ENCODE data around the gene TRIM63.

Gene TRIM63

GRCh38 chr1:26084091-26084561 lies 16.7 kb upstream of the TRIM63 start:
- no peak for DNase-seq

DNA sequence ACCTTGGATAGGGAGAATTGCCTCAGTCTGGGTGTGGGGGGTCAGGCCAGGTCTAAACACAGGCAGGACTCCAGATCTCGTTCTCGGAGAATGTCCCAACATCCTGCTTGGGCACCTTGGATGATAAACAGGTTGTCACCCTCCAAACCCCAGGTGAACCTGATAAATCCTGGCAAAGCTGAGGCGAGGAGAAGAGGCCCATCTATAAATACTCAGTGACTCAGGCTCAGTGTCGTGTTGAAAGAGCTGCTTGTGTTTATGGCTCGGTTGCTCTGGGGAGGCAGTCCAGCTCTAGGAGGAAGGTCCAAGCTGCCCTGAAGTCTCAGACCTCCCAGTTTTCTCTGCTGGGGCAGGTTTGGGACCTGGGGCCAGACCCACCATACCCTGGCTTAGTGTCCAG lies 15.8 kb upstream of the TRIM63 start:
- no peak for DNase-seq

DNA sequence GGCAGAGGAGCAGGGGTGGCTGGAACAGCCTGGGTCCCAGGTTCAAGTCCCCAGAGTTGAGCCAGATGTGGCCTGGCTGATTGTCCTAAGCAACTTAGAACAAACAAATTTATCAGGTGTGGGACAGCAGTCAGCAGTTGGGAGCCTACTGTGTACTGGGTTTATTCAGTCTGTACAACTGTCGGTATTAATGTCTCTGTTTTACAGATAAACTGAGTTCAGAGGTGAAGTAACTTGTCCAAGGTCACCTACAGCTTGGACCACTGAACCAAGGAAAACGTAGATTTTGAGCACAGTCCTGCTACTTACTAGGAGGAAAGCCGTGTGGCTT lies 14.6 kb upstream of the TRIM63 start:
- no peak for DNase-seq

DNA sequence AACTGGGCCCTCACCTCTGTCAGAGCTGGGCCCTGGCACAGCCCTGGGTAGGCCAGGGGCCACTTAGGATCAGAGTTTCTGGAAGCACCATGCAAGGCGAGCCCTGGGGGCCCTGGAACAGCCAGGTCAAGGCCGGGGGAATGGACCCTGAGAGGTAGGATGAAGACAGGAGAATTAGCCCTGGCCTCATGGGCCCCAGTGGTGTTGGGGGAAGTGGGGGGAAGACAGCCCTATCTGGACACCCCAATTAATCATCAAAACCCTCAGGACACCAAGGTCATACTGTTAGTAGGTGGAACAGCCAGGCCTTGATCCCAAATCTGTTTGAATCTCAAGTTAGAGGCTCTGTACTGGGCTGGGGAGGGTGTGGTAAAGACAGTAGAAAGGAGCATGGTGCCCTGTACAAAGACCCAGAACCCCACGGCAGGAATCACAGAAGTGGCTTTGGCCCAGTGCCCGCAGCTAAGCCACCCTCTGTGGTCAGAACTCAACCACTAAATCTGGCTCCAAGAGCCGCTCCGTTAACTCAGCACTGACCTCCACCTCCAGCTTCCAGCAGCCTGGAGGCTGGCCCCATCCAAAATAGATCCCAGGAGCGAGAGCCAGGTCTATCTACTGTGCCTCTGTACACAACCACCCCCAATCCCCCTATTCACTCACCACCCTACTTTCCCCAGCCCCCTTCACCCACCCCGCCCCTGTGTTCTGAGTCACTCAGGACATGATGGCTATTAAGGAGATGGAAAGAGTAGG lies 14.0 kb upstream of the TRIM63 start:
- no peak for DNase-seq

DNA sequence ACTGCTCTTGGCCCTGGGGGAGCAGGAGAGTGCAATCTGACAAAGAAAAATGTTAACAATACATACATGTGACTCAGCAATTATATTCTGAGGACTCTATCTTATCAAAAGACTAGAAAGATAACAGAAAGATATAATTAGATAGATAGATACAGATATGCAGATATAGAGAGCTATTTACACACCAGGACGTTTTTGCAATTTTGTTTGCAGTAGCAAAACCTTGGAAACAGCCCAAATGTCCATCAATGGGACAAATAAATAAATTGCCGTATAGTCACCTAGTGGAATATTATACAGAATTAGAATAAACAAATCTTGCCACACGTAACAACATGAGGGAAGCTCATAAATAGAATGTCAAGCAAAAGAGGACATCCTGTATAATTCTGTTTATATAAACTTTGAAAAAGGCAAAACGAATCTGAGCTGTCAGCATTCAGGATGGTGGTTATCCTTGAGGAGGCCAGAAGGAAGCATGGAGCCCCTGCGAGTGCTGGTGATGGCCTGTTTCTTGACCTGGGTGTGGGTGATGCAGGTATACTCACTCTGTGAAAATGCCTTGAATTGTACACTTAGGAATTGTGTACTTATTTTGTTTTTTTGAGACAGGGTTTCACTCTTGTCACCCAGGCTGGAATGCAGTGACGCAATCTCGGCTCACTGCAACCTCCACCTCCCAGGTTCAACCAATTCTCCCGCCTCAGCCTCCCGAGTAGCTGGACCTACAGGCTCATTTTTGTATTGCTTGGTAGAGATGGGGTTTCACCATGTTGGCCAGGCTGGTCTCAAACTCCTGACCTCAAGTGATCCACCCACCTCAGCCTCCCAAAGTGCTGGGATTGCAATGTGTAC lies 12.8 kb upstream of the TRIM63 start:
- DNase-seq = no peak

DNA sequence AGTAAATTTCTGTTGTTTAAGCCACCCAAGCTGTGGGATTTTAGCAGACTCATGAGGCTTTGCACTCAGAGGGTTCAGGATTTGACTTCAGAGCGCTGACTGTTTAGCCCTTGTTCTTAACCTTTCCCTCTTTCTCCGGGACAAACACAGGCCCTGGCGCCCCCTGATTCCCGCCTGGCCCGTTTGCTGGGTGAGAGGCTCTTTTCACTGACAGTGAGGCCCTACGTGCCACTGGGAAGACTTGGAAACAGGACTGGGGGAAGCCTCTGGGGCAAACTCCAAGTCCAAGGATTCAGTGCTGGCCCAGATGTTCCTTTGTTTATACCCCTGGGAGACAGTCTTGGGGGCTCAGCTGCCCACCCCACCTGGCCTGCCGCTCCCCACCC lies 11.7 kb upstream of the TRIM63 start:
- no peak for DNase-seq

DNA sequence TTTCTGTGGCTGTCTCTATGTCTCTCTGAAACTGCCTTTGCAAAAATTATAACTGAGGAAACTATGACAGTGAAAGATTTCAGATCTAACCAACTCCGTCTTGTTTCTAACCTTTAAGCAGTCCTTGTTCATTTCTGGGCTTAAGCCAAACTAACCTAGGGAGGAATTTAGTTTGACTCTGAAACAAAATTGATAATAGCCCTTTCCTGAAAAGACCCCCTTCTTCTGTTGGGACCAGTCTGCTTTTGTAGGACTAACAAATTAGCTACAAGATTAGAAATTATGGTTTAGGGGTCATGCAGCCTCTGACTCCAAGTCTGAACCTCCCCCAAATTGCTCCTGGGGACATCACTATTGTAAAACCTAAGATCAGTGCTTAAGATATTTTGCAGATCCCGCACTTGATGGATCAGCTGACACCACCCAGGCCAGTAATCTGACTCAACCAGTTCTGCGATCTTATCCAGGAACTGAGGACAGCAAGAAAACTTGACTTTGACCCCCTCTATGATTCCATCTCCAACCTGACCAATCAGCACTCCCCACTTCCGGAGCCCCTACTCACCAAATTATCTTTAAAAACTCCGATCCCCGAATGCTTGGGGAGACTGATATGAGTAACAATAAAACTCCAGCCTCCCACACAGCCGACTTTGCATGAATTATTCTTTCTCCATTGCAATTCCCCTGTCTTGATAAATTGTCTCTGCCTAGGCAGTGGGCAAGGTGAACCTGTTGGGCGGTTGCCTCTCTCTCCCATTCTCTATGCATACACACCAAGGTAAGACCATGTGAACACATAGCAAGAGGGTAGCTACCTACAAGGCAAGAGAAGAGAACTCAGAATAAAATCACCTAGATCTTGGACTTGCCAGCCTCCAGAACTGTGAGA lies 11.1 kb upstream of the TRIM63 start:
- DNase-seq = no peak

DNA sequence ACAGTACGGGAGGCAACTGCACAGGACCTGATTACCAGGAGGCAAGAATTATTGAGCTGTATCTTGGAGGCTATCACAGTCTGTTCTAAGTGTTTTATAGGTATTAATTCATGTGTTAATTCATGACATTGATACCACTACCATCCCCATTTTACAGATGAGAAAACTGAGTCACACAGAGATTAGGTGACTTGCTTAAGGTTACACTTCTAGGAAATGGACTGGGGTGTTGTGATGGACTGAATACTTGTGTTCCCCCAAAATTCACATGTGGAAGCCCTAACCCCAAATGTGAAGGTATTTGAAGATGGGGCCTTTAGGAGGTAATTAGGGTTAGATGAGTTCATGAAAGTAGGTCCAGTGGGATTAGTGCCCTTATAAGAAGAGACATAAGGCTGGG lies 10.1 kb upstream of the TRIM63 start:
- no peak for DNase-seq

GRCh38 chr1:26075421-26076144 lies 8.2 kb upstream of the TRIM63 start:
- no peak for DNase-seq

GRCh38 chr1:26072305-26072704 lies 4.9 kb upstream of the TRIM63 start:
- DNase-seq = no peak

DNA sequence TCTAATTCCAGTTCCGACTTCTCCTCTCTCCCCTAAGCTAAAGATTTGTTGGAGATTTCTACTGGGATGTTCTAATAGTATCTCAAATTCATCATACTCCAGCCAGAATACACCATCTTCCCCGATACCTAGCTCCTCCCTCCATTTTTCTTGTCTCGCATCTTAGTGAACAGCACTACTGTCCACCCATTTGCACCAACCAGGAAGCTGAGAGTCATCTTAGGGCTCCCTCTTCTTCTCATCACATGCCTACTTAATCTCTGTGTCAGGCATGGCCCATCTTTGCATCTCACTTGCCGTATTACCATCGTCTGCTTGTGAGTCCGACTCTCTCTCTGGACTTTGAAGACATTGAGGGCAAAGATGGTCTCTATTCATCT lies 3.5 kb upstream of the TRIM63 start:
- no peak for DNase-seq

- DNase-seq = no peak
Measured at GRCh38 chr1:26070296-26070962, 3.0 kb upstream of the TRIM63 start.

DNA sequence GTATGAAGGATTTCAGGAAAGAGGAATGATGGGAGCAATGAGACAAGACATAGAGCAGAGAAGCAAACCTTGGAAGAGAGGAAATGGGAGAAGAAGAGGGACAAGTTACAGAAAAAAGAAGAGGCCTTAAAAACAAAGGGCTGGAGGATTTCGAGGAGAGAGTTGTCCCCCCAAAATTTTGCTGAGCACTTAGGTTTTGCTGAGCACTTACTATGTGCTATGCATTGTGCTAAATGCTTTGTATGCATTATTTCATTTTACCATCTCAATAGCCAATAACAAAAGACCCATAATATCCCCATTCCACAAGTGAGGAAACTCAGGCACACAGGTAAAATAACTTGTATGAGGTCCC lies 2.5 kb upstream of the TRIM63 start:
- DNase-seq = no peak

GRCh38 chr1:26066857-26067256 lies 573 bp downstream of the TRIM63 start:
- no peak for DNase-seq

DNA sequence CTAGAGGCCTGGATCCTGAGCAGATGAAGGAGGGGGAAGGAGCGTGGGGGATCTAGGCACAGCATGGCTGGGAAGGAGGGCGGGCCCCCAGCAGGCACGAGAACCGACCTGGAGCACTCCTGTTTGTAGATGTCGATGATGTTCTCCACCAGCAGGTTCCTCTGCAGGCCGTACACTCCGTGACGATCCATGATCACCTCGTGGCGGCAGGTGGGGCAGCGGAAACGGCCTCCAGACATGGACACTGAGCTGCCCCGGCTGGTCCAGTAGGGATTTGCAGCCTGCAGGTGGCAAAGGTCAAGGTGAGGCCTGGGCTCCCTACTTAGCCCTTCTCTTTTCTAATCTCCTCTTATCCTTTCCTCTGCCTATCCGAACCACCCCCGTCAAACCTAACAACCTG lies 1.3 kb downstream of the TRIM63 start:
- DNase-seq = no peak

GRCh38 chr1:26064553-26064952 lies 2.9 kb downstream of the TRIM63 start:
- DNase-seq = no peak

- no peak for DNase-seq
Measured at GRCh38 chr1:26060832-26061574, 6.4 kb downstream of the TRIM63 start.

DNA sequence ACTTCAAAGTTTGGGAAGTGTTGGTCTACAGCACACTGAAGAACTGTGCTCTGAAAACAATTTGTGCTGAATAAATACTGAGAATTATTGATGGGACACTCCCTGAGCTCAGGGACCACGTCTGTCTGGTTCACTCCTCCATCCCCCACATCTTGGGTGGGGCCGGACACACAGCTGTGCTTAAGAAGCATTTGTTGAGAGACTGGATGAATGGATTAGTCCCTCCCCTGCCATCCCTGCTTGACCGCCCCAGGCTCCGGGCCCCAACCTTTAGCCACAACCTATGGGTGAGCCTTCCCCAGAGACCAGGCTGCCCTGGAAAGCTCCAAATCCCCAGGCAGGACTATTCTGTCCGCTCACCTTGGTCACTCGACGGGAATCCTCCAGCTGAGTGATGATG lies 7.5 kb downstream of the TRIM63 start:
- DNase-seq = no peak

DNA sequence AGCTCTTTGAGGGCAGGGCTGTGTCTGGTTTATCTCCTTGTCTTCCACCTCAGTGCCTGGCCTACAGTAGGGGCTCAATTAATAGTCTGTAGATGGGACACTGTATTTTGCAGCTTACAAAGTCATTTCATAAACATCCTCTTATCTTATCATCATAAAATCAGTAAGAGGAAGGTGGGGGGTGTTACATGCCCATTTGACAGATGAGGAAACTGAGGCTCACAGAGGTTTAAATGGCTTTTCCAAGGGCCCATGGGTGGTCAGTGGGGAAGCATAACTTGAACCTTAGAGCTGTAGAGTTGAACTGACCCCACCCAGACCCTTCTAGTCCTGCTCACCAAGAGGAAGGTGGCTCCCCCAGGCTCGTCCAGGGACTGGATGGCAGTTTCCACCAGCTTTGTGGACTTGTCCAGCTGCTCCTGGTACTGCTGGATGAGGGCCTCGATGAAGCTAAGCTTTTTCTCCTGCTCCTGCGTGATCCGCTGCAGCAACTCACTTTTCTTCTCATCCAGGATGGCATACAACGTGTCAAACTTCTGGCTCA lies 9.3 kb downstream of the TRIM63 start:
- DNase-seq = no peak

DNA sequence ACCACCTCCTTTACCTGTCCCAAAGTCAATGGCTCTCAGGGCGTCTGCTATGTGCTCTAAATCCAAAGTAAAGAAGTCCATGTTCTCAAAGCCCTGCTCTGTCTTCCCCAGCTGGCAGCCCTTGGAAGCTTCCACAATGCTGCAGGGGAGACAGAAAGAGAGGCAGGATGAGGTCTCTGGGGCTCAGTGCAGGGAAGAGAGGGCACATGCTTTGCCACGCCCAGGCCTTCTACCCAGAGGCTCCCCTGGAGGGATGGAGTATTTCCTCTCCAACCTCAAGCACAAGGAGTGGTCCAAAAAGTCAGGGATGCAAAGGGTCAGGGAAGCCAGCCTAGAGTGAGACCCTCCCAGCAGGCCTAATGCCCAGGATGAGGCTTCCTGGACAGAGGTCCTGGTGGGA lies 10.2 kb downstream of the TRIM63 start:
- no peak for DNase-seq

DNA sequence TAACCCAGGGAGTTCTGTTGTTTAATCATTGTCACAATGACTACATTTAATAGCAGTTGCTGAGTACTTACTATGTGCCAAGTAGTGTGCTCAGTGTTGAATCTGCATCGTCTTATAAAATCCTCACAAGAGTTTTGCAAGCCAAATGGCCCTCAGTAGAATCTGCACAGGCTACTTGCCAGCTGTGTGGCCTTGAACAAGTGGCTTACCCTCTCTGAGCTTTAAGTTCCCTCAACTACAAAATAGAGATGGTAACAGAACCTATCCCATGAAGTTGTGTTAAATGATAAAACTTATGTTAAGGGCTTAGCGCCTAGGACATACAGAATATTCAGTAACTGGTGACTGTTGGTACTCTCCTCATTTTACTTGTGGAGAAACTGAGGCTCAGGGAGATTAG lies 12.4 kb downstream of the TRIM63 start:
- no peak for DNase-seq
